RWPE2 (cell line): Measurements from ENCODE around the gene TNFRSF25.

Source experiments
- ATAC-seq: fragments of 200-7000 bp; cut with Tn5 transposase; 3 replicates; pipeline ENCODE4 v1.9.1; 2021; ENCODE audit warnings: low read depth
- DNase-seq: peaks from one replicate; pipeline ENCODE4 v3.0.0-alpha.2; 2020; ENCODE audit warnings: low spot score
- H3K27ac ChIP-seq: fragments of 450-650 bp; 2 replicates; pipeline ENCODE4 v1.5.1; 2017; ENCODE audit warnings: mild to moderate bottlenecking; ENCODE audit not compliant: poor library complexity, severe bottlenecking
- H3K27me3 ChIP-seq: fragments of 250-450 bp; sonication (Bioruptor Pico); 2 replicates; pipeline ENCODE4 v1.5.1; 2021; ENCODE audit warnings: mild to moderate bottlenecking, moderate library complexity; ENCODE audit not compliant: insufficient read depth, poor library complexity, severe bottlenecking
- H3K36me3 ChIP-seq: fragments of 250-450 bp; sonication (Bioruptor Pico); 2 replicates; pipeline ENCODE4 v1.5.1; 2020; ENCODE audit warnings: low read depth, mild to moderate bottlenecking, moderate library complexity
- H3K4me1 ChIP-seq: fragments of 250-450 bp; sonication (Bioruptor Pico); 2 replicates; pipeline ENCODE4 v1.5.1; 2021; ENCODE audit warnings: mild to moderate bottlenecking, moderate library complexity; ENCODE audit not compliant: insufficient read depth, poor library complexity, severe bottlenecking
- H3K4me3 ChIP-seq: fragments of 250-450 bp; sonication (Bioruptor Pico); 2 replicates; pipeline ENCODE4 v1.5.1; 2021; ENCODE audit warnings: mild to moderate bottlenecking, moderate library complexity; ENCODE audit not compliant: severe bottlenecking
- H3K9me3 ChIP-seq: fragments of 250-450 bp; sonication (Bioruptor Pico); 2 replicates; pipeline ENCODE4 v1.5.1; 2021; ENCODE audit warnings: mild to moderate bottlenecking, moderate library complexity; ENCODE audit not compliant: severe bottlenecking
- CTCF ChIP-seq: fragments of 450-650 bp; IDR thresholded peaks from one replicate; pipeline ENCODE4 v1.5.1; 2017; ENCODE audit warnings: mild to moderate bottlenecking, moderate library complexity; ENCODE audit not compliant: poor library complexity, severe bottlenecking

TNFRSF25 gene

GRCh38 chr1:6467224-6467623 is 1.3 kb upstream of the TNFRSF25 start:
- TF ChIP-seq CTCF = no peak
- H3K4me3 ChIP-seq = no peak overlapping the region
- H3K9me3 ChIP-seq = no peaks in the 10 kb centered on the region
- no peaks in the 10 kb centered on the region for H3K27me3 ChIP-seq
- peaks cover 53% of the 10 kb centered on the region for H3K36me3 ChIP-seq
- ATAC-seq (no peak), DNase-seq (no peak)
- no peak overlapping the region for H3K27ac ChIP-seq
- peaks cover under 1% of the 10 kb centered on the region for H3K4me1 ChIP-seq

- no peaks in the 10 kb centered on the region for H3K9me3 ChIP-seq
- H3K36me3 ChIP-seq = peaks cover 54% of the 10 kb centered on the region
- H3K27me3 ChIP-seq = no peaks in the 10 kb centered on the region
- ATAC-seq (no peak), DNase-seq (no peak)
- no peak overlapping the region for H3K27ac ChIP-seq
- no peak overlapping the region for H3K4me3 ChIP-seq
- TF ChIP-seq CTCF = no peak
- H3K4me1 ChIP-seq = no peaks in the 10 kb centered on the region
Measured at GRCh38 chr1:6466751-6467150, 778 bp upstream of the TNFRSF25 start.

- ATAC-seq (no peak), DNase-seq (no peak)
- Histone ChIP-seq H3K36me3 (peaks cover 46% of the 10 kb centered on the region), H3K27ac (no peak overlapping the region), H3K4me1 (no peaks in the 10 kb centered on the region), H3K9me3 (no peaks in the 10 kb centered on the region), H3K27me3 (no peaks in the 10 kb centered on the region), H3K4me3 (no peak overlapping the region)
- TF ChIP-seq CTCF = no peak
Measured at GRCh38 chr1:6465461-6466005, 440 bp downstream of the TNFRSF25 start.

GRCh38 chr1:6464915-6465314 is 1.1 kb downstream of the TNFRSF25 start:
- ATAC-seq (no peak), DNase-seq (no peak)
- no peaks in the 10 kb centered on the region for H3K4me1 ChIP-seq
- H3K36me3 ChIP-seq = peaks cover 40% of the 10 kb centered on the region
- no peak overlapping the region for H3K4me3 ChIP-seq
- no peaks in the 10 kb centered on the region for H3K9me3 ChIP-seq
- H3K27ac ChIP-seq = no peak overlapping the region
- TF ChIP-seq CTCF = no peak
- H3K27me3 ChIP-seq = no peaks in the 10 kb centered on the region

- TF ChIP-seq CTCF = no peak
- H3K27me3 ChIP-seq = no peaks in the 10 kb centered on the region
- H3K36me3 ChIP-seq = peaks cover 35% of the 10 kb centered on the region
- H3K4me1 ChIP-seq = no peaks in the 10 kb centered on the region
- DNase-seq = no peak
- no peak overlapping the region for H3K4me3 ChIP-seq
- H3K27ac ChIP-seq = no peak overlapping the region
- no peaks in the 10 kb centered on the region for H3K9me3 ChIP-seq
- ATAC-seq = peak; percentile 11; the same call in 2 of the 3 replicates
Measured at GRCh38 chr1:6464514-6464836, 1.5 kb downstream of the TNFRSF25 start.
